Neural cell (in vitro differentiated cells): ENCODE measurements around the gene JPT1.

Experiments
- EZH2 ChIP-seq: fragments of 200-600, 300-800 bp; shearing (Covaris generic), sonication (generic); IDR thresholded peaks from 2 replicates; pipeline ENCODE4 v1.6.1; 2014; ENCODE audit warnings: antibody characterized with exemption, low read length, borderline replicate concordance, mild to moderate bottlenecking; ENCODE audit not compliant: insufficient read depth, poor library complexity, severe bottlenecking
- POLR2AphosphoS5 ChIP-seq: IDR thresholded peaks from 2 replicates; pipeline ENCODE4 v1.6.1; 2012
- RAD21 ChIP-seq: fragments of 450-650 bp; conservative IDR thresholded peaks from 2 replicates; pipeline ENCODE4 v1.6.1; 2014; ENCODE audit warnings: antibody characterized with exemption, mild to moderate bottlenecking, moderate library complexity
- SMC3 ChIP-seq: fragments of 450-650 bp; conservative IDR thresholded peaks from 2 replicates; pipeline ENCODE4 v1.6.1; 2014; ENCODE audit warnings: antibody characterized with exemption, mild to moderate bottlenecking, moderate library complexity; ENCODE audit not compliant: poor library complexity
- TF ChIP-seq, protein P1 (sequence below): fragments of 450-650 bp; IDR thresholded peaks from 2 replicates; pipeline ENCODE4 v1.5.1; 2014; ENCODE audit warnings: antibody characterized with exemption, mild to moderate bottlenecking, moderate library complexity; ENCODE audit not compliant: poor library complexity, severe bottlenecking

DNA sequence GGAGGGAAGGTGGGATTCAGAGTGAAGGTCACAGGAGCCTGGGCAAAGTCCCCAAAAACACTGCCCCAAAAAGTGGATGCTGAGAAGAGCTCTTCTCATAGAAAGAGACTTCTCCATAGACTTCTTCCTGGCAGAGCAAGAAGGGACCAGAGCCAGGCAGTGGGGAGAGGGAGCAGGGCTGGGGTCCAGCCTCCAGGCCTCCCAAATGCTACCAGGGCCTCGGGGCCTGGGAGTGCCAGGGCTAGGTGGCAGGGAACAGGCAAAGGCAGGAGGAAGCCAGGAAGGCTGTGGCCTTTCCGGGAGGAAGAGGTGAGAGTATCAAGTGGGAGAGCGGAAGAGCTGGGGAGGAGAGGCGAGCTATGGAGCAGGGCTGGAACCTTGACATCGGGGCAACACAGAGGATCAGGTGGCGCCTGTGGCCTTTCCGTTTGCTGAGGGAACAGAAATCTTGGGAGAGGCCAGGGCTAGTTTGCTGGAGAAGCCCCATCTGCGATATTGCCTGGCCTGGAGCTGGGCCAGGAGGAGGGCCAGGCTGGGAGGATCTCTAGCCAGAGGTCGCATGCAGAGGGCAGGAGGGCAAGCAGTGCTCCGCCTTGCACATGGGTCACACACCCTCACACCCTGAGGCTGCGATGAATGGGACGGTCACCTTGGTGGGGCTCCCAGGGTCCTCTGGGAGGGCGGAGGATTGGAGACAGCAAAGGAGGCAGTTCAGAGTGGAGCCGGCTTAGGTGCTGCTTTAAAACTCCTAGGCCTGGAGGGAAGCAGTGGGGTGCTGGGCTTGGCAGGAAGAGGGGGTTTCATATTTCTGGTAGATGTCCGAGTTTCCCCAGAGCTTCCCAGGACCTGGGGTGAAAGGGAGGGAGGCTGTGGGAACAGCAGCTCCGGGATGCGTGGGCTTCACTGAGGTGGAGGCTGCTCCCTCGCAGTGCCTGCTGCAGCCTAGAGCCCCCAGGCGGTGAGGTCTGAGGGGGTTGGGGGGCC is 63.1 kb downstream of the JPT1 start:
- TF ChIP-seq, protein P1, sequence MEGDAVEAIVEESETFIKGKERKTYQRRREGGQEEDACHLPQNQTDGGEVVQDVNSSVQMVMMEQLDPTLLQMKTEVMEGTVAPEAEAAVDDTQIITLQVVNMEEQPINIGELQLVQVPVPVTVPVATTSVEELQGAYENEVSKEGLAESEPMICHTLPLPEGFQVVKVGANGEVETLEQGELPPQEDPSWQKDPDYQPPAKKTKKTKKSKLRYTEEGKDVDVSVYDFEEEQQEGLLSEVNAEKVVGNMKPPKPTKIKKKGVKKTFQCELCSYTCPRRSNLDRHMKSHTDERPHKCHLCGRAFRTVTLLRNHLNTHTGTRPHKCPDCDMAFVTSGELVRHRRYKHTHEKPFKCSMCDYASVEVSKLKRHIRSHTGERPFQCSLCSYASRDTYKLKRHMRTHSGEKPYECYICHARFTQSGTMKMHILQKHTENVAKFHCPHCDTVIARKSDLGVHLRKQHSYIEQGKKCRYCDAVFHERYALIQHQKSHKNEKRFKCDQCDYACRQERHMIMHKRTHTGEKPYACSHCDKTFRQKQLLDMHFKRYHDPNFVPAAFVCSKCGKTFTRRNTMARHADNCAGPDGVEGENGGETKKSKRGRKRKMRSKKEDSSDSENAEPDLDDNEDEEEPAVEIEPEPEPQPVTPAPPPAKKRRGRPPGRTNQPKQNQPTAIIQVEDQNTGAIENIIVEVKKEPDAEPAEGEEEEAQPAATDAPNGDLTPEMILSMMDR = no peak
- TF ChIP-seq SMC3 (no peak), EZH2 (no peak), POLR2AphosphoS5 (no peak), RAD21 (no peak)
